Sciatic nerve (tissue), 2 donors: ENCODE results near the gene ZNF783. TPM values are rescaled to one million over a fixed set of nuclear protein-coding genes. Genes with fewer than 3 reads are reported as not detected.
A peak's percentile ranks its signal among the peaks of the same experiment; 100 is the strongest.

Source experiments
- ATAC-seq: fragments of 200-7000 bp; cut with Tn5 transposase; one replicate; pipeline ENCODE4 v1.9.1; 2020; ENCODE audit warnings: mild to moderate bottlenecking, moderate library complexity
- DNase-seq: peaks from one replicate; pipeline ENCODE4 v3.0.0-alpha.2; 2020; ENCODE audit warnings: low spot score
- intact Hi-C: fragments of 100-400 bp; cut with DNase I; formaldehyde crosslinking; loops from one replicate; pipeline ENCODE4 v1.14.2; 2022
- total RNA-seq: library from RNA; stranded (reverse); fragmentation: NEBNext Ultra II Directional; extraction: Animal tissue kit (Norgen Biotek cat#: 25700); gene quantifications from one replicate; pipeline ENCODE4 v1.2.1, GENCODE V29; 2021
- donor health status: DM: no; HTN: no; CAD: no.
- donor health status: DM: no; HTN: no; CAD: no.

Gene ZNF783
- total RNA-seq, 1 donor from 2014 or later, result 32.1 TPM

- intact Hi-C loops, result no loop called here
- DNase-seq (no peak), ATAC-seq (no peak)
These were observed 16.4 kb downstream of the ZNF783 start for GRCh38 chr7:149278396-149278795.

GRCh38 chr7:149279111-149279743 is 17.2 kb downstream of the ZNF783 start:
- intact Hi-C loops, result no loop called here
- ATAC-seq, result no peak
- no peak for DNase-seq

- intact Hi-C loops, result no loop called here
- DNase-seq (no peak), ATAC-seq (no peak)
These were observed 18.2 kb downstream of the ZNF783 start for GRCh38 chr7:149280151-149280550.

- DNase-seq, result no peak
- intact Hi-C loops, result no loop called here
These were observed 18.9 kb downstream of the ZNF783 start for GRCh38 chr7:149280661-149281507.

GRCh38 chr7:149281508-149282330 is 19.7 kb downstream of the ZNF783 start:
- ATAC-seq (no peak), DNase-seq (no peak)
- intact Hi-C loops, result no loop called here

More at GRCh38 chr7:149280661-149281507, 18.9 kb downstream of the ZNF783 start:
- ATAC-seq, result no peak

- ATAC-seq (no peak), DNase-seq (no peak)
- intact Hi-C loops, result no loop called here
These were observed 20.3 kb downstream of the ZNF783 start for GRCh38 chr7:149282331-149282655.

- no peak for ATAC-seq
These were observed 21.3 kb downstream of the ZNF783 start for GRCh38 chr7:149283321-149283720.

GRCh38 chr7:149284343-149284742 is 22.3 kb downstream of the ZNF783 start:
- intact Hi-C loops, result no loop called here
- ATAC-seq (no peak), DNase-seq (no peak)

More at GRCh38 chr7:149283321-149283720, 21.3 kb downstream of the ZNF783 start:
- DNase-seq, result no peak
- intact Hi-C loops, result no loop called here

GRCh38 chr7:149284850-149285585 is 23.0 kb downstream of the ZNF783 start:
- peak; percentile 98 for ATAC-seq
- intact Hi-C loops, result no loop called here
- DNase-seq, result peak; percentile 97

- peak; percentile 8 for ATAC-seq
These were observed 23.6 kb downstream of the ZNF783 start for GRCh38 chr7:149285603-149286002.

GRCh38 chr7:149286811-149287400 is 24.9 kb downstream of the ZNF783 start:
- intact Hi-C loops, result no loop called here
- ATAC-seq, result no peak
- DNase-seq, result no peak

More at GRCh38 chr7:149285603-149286002, 23.6 kb downstream of the ZNF783 start:
- intact Hi-C loops, result no loop called here
- no peak for DNase-seq

GRCh38 chr7:149287622-149288021 is 25.6 kb downstream of the ZNF783 start:
- intact Hi-C loops, result no loop called here
- ATAC-seq (no peak), DNase-seq (no peak)

GRCh38 chr7:149289262-149289661 is 27.3 kb downstream of the ZNF783 start:
- ATAC-seq (no peak), DNase-seq (no peak)
- intact Hi-C loops, result no loop called here

- DNase-seq (no peak), ATAC-seq (no peak)
- intact Hi-C loops, result no loop called here
These were observed 27.9 kb downstream of the ZNF783 start for GRCh38 chr7:149289856-149290255.

GRCh38 chr7:149291036-149291780 is 29.2 kb downstream of the ZNF783 start:
- DNase-seq (no peak), ATAC-seq (no peak)
- intact Hi-C loops, result no loop called here

- intact Hi-C loops, result no loop called here
- DNase-seq, result no peak
- ATAC-seq, result no peak
These were observed 29.9 kb downstream of the ZNF783 start for GRCh38 chr7:149291781-149292461.

- no peak for DNase-seq
- intact Hi-C loops, result no loop called here
- ATAC-seq, result no peak
These were observed 30.4 kb downstream of the ZNF783 start for GRCh38 chr7:149292462-149292823.

GRCh38 chr7:149293338-149293737 is 31.3 kb downstream of the ZNF783 start:
- no peak for ATAC-seq
- DNase-seq, result no peak
- intact Hi-C loops, result no loop called here
